ENCODE data around the gene CHRNA4.

The CHRNA4 gene

GRCh38 chr20:63376283-63377250 is 15.4 kb upstream of the CHRNA4 start:
- no peak for DNase-seq

GRCh38 chr20:63375438-63375837 is 14.3 kb upstream of the CHRNA4 start:
- no peak for DNase-seq

- DNase-seq: no peak
Measured at GRCh38 chr20:63374504-63374903, 13.4 kb upstream of the CHRNA4 start.

GRCh38 chr20:63373996-63374395 is 12.8 kb upstream of the CHRNA4 start:
- DNase-seq: no peak

GRCh38 chr20:63372971-63373885 is 12.1 kb upstream of the CHRNA4 start:
- DNase-seq: no peak

GRCh38 chr20:63371291-63371865 is 10.2 kb upstream of the CHRNA4 start:
- DNase-seq: no peak

GRCh38 chr20:63370618-63371187 is 9.6 kb upstream of the CHRNA4 start:
- no peak for DNase-seq

GRCh38 chr20:63369724-63370617 is 8.8 kb upstream of the CHRNA4 start:
- DNase-seq: no peak

- no peak for DNase-seq
Measured at GRCh38 chr20:63369024-63369530, 7.9 kb upstream of the CHRNA4 start.

- no peak for DNase-seq
Measured at GRCh38 chr20:63368151-63368550, 7.0 kb upstream of the CHRNA4 start.

GRCh38 chr20:63367446-63368055 is 6.4 kb upstream of the CHRNA4 start:
- no peak for DNase-seq

GRCh38 chr20:63366390-63367365 is 5.5 kb upstream of the CHRNA4 start:
- no peak for DNase-seq

- DNase-seq: no peak
Measured at GRCh38 chr20:63365601-63366389, 4.6 kb upstream of the CHRNA4 start.

GRCh38 chr20:63364801-63365585 is 3.8 kb upstream of the CHRNA4 start:
- no peak for DNase-seq

- no peak for DNase-seq
Measured at GRCh38 chr20:63363981-63364561, 2.9 kb upstream of the CHRNA4 start.

- DNase-seq: no peak
Measured at GRCh38 chr20:63363013-63363957, 2.1 kb upstream of the CHRNA4 start.
